ENCODE data around the gene BCAS2.

Gene BCAS2

DNA sequence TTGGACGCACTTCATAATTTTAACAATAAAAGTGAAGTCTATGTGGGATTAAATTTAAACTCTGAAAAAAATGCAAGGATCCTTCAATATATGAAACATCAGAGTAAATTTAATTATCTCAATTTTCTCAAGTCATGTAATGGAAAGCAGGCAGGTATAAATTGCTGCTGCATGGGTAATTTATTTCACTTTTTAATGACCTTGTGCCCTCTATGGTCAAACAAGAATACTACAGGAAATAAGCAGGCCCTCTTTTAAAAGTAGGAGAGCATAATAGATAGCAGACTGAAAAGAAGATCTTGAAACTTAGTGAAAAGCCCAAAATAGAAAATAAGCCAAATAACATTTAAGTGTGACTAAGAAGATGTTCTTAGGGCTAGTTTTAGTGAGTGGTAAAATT lies 22.9 kb downstream of the BCAS2 start:
- peak; percentile 34 for DNase-seq (ENCODE audit: low spot score)

DNA sequence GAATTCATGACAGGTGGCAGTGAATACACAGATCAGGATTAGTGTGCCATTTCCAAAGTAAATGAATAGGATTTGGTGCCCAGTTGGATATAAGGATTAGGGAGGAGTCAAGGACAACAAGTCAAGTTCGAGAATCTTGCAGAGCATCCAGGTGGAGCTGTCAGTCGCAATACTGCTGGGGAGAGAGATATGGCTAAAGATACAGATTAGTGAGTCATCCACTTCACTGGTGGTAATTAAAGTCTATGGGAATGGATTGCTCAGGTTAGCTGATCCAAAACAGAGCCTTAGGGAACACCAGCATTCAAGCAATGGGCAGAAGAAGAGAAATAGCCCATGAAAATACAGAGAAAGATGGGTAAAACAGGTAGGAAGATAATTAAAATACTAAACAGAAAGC lies 26.8 kb downstream of the BCAS2 start:
- no peak for DNase-seq (ENCODE audit: low spot score)

DNA sequence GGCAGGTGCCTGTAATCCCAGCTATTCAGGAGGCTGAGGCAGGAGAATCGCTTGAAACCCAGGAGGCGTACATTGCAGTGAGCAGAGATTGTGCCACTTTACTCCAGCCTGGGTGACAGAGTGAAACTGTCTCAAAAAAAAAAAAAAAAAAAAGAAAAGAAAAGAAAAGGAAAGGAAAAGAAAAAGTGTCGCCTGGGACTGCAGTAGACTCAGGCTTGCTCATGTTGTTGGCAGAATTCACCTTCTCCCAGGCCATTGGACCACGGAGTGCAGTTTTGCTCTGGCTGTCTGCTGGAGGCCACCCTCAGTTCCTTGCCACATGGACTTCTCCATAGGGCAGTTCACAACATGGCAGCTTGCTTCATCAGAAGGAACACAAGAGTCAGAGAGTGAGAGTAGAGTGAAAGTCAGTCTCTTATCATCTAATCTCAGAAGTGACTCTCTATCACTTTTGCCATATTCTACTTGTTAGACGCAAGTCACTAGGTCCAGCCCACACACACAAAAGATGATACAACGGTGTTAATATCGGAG lies 29.2 kb downstream of the BCAS2 start:
- no peak for DNase-seq (ENCODE audit: low spot score)

DNA sequence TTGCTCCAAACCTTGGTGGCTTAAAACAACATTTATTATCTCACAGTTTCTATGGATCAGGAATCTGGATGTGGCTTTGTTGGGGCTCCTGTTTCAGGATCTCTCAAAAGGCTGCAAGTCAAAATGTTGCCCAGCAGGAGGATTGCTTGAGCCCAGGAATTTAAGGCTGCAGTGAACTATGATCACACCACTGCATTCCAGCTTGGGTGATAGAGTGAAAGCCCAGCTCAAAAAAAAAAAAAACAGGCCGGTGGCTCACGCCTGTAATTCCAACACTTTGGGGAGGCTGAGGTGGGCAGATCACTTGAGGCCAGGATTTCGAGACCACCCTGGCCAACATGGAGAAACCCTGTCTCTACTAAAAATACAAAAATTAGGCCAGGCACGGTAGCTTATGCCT lies 30.0 kb downstream of the BCAS2 start:
- DNase-seq (ENCODE audit: low spot score), result no peak

DNA sequence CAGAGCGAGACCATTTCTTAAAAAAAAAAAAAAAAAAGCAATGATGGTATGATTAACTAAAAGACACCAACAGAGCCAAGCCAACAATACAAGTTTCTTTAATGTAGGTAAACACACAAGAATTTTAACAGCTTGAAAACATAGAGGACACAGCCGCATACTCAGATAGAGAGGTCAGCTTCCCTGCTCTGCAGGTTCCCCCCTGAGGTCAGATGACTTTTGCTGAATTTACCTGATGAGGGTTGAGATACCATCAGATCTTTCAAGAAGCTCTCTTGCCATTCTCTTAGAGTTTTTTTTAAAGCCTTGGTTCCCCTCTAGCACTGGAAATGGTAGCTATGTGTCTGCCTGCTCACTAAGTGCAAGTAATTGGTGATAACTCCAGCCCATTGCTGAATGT lies 31.1 kb downstream of the BCAS2 start:
- DNase-seq (ENCODE audit: low spot score), result no peak

DNA sequence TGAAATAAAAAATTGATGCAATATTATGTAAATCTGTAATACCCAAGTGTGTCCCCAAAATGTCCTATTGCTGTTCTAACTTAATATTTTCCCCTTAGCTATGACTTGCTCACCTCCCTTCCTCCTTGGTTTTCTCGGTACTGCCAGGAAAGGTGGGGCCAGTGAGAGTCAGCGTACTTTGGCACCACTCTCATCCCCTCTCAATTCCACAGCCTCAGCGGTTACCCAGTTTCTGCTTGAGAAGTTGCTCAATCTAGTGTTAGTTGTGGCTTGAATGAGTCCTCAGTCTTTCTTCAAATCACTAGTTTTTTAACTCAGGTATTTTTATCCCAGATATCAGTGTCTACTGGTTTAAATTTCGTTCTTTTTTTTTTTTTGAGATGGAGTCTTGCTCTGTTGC lies 32.3 kb downstream of the BCAS2 start:
- no peak for DNase-seq (ENCODE audit: low spot score)

DNA sequence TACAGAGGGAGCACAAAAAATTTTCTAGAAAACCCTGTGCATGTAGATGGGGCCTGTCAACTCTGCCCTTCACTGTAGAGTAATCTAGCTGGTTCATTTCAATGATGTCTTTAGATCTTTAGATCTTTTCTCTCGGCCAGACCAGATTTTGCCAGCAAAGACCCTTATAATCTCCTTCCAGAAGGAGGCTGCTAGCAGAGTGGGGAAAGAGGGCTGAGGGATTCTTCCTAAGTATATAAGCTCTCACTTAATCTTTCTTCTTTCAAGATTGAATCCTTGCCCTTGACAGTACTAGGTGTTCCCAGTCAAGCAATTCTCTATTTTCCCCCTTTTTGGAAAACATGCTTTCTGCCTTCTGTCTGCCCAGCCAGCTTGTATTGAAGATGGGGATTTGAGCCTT lies 34.3 kb downstream of the BCAS2 start:
- no peak for DNase-seq (ENCODE audit: low spot score)

DNA sequence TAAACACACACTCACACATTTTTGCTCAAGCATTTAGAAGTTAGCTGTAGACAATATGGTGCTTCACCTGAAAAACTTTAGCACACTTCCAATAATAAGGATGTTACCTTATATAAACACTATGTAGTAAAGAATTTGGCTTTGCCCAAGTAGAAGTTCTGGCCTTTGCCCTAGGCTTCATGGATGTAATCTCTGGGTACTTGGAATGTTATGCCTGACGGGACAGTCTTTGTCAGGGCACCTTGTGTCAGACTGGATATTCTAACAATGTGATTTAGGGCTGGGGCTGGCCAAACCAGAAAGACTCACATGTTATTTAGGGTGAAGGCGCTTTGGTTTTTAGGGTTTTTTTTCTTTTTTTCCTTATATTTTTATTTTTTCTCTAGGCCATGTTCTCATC lies 35.6 kb downstream of the BCAS2 start:
- DNase-seq (ENCODE audit: low spot score), result no peak

DNA sequence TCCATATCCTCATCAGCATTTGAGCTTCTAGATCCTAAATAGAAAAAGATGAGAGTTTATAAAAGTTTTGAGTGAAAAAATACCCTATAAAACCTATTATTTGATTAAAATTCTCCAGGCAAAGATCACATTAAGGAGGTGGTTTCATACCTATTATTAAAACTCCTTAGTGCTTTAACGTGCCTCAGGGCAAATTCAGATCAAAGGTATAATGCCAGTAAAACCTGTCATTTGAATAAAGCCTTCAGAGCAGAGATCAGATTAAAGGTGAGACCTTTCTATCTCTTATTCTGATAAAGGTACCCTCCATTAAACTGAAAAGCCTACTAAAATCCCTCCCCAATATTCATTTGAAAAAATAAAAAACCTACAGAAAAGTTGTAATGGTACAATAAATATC lies 36.1 kb downstream of the BCAS2 start:
- DNase-seq (ENCODE audit: low spot score), result no peak

DNA sequence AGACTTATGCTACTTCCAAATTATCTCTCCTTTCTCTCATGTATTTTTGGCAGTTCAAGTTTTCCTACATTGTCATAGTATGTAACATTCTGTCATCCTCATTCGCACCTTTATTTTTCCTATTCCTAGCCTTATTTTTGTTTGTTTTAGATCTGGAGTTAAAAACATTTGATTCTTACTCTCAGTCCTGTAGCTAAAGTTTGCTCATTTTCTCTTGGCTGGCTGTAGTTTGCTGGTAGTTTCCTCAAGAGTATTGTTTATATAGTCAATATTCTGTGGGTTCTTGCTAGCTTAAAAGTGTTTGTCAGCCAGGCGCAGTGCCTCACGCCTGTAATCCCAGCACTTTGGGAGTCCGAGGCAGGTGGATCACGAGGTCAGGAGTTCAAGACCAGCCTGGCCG lies 40.6 kb downstream of the BCAS2 start:
- DNase-seq (ENCODE audit: low spot score), result no peak

DNA sequence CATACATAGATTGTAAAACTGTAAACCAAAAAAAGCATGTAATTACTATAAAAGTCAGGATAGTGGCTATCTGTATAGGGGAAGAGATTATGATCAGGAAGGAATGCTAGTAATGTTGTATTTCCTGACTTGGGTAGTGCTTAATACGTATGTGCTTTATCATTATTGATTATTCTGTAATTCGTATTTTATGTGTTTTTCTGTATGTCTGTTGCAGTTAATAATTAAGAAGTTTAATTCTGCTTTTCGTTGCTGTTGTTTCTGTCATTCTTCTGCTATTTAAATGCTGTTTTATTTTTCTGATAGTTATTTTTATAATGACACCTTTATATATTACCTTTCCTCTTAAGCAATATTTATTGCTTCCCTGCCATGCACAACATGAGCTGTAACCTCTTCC lies 41.1 kb downstream of the BCAS2 start:
- no peak for DNase-seq (ENCODE audit: low spot score)

DNA sequence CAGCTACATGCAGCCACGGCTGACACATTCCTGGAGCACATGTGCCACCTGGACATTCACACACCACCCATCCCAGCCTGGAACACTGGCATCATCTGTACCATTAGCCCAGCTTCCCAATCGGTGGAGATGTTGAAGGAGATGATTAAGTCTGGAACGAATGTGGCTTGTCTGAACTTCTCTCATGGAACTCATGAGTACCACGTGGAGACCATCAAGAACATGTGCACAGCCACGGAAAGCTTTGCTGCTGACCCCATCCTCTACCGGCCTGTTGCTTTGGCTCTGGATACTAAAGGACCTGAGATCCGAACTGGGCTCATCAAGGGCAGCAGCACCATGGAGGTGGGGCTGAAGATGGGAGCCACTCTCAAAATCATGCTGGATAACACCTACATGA lies 45.4 kb downstream of the BCAS2 start:
- no peak for DNase-seq (ENCODE audit: low spot score)

DNA sequence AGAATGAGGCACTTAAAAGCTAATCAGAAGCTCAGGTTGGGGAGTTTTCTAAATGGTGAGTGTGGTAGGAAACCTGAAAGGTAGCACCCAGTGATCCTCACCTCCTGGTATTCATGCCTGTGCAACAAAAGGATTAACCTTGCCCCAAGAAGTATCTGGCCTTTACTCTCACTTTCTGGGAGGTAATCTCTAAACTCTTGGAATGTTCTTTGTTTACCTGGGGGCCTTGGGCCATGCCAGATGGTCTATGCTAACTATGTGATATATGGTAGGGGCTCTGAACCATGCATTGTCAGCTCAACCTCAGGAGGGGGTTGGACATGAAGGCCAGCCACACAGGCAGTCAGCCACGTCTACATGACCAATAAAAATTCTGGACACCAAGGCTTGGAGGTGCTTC lies 46.0 kb downstream of the BCAS2 start:
- DNase-seq (ENCODE audit: low spot score), result no peak

DNA sequence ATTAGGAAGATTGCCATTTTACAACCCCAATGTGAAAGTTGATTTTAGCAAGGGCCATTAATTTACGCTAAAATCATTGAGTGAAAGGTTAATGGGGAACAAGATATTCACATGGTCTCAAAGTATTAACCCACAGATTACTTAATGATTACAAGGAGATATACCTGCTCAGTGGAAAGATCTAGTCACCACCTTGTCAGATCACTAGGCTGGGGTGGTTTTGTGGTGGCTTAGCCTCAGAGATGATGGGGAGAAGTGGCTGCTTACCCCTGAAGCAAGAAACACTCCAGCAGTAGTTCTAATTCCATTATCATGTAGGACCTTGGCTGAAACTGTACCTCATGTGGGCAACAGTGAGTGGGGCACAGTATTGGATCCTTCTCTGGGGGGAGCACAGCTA lies 50.3 kb downstream of the BCAS2 start:
- DNase-seq (ENCODE audit: low spot score), result no peak

DNA sequence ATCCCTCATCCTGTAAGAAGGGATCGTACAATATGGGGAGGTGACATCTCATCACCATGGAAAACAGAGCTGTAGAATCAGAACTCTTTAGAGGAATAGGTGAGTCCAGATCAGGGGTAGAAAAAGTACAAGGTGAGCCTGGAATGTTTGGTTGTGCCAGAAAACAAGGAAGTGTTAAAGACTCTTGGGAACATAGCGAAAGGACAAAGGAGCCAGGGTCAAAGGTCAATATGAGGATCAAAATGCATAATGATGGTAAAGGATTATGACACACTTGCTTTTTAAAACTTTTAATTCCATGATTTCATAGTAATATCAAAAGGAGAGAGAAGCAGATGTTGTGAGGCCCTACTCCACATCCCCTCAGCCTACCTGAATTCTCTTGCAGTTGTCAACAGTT lies 51.2 kb downstream of the BCAS2 start:
- no peak for DNase-seq (ENCODE audit: low spot score)

DNA sequence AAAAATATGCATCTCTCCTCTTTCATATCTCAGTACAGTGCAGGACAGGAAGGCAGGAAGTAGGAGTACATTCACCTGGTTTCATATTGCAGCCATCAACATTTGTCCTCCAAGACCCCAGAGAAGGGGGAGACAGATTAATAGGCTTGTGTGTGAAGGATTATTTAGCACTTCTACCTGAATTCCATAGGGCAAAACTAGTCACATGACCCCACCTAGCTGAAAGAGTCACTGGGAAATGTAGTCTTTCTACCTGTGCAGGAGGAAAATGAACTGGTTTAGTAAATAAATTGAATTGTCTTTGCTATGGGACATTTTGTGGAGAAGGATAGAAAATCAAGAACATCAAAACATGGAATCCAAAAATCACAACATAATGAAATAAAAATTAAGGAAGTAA lies 56.5 kb downstream of the BCAS2 start:
- no peak for DNase-seq (ENCODE audit: low spot score)

DNA sequence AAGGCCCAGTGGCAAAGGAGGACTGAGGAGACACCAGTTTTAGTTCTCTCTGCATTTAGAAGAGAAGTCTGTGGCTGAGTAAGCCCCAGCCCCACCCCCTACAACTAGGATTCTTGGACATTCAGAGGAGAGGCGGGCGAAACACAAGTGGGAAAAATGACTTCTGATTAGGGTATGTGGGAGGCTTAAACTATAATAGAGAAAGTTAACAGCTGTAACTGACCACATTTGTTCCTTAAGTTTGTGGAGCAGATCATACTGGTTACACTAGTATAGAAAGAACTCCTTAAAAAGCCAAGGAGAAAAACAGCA lies 59.2 kb downstream of the BCAS2 start:
- no peak for DNase-seq (ENCODE audit: low spot score)

DNA sequence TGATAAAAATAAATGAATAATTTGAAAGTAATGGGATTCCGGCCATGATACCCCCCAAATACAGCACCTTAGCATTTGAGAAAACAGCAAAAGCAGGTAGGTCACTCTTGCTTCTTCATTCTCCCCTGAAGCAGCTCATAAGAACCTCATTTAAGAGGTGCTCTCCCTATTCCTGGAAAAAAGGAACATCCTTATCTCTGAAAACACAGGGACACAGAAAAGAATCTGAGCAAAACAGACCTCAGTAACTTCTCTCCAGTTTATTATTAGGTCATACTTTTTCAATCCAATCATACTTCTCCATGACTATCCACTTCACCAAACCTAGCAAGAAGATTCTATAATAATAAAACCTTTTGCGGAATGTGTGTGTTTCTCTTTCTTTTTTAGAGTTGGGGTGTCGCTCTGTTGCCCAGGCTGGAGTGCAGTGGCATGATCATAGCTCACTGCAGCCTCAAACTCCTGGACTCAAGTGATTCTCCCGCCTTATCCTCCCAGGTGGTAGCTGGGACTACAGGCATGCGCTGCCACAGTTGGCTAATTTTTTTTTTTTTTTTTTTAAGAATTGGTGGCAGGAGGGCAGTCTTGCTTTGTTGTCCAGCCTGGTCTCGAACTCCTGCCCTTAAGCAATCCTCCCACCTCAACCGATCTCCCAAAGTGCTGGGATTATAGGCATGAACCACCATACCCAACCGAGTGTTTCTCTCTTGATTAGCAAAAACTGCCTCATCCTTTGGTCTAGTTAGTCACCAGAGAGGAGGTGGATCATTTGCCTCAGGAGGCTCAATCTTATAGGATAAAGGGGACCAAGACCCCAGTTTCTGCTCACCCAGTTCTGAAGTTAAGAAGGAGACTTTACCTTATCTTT lies 59.8 kb downstream of the BCAS2 start:
- no peak for DNase-seq (ENCODE audit: low spot score)

Data from GM03348 (cell line).